Lung (tissue), 12 donors: Measurements from ENCODE around the gene CHRNB4. TPM values are rescaled to one million over a fixed set of nuclear protein-coding genes. Genes with fewer than 3 reads are reported as not detected.

Source experiments
- ATAC-seq: fragments of 200-7000 bp; cut with Tn5 transposase; one replicate; pipeline ENCODE4 v1.9.1; 2020; ENCODE audit warnings: moderate number of reproducible peaks; ENCODE audit not compliant: insufficient read depth, low FRiP score
- DNase-seq, 3 donors: peaks; one replicate each; pipeline ENCODE4 v3.0.0-alpha.2; 2013 to 2017
- H3K27ac ChIP-seq, 2 donors: one replicate each; pipeline ENCODE4 v1.5.1; 2013; ENCODE audit warnings: mild to moderate bottlenecking in 2 of 2, moderate library complexity in 2 of 2, control low read depth in 1 of 2, inconsistent platforms in 1 of 2, low read depth in 1 of 2, low read length in 1 of 2
- H3K27me3 ChIP-seq, 3 donors: one replicate each; pipeline ENCODE4 v1.5.1; 2013; ENCODE audit warnings: low read length in 2 of 3; ENCODE audit not compliant: control insufficient read depth in 3 of 3, insufficient read depth in 3 of 3
- H3K36me3 ChIP-seq, 4 donors: one replicate each; pipeline ENCODE4 v1.5.1; 2013; ENCODE audit warnings: low read length in 4 of 4, mild to moderate bottlenecking in 1 of 4, moderate library complexity in 1 of 4; ENCODE audit not compliant: control insufficient read depth in 4 of 4, insufficient read depth in 4 of 4
- H3K4me1 ChIP-seq, 5 donors: one replicate each; pipeline ENCODE4 v1.5.1; 2013; ENCODE audit warnings: low read length in 5 of 5, mild to moderate bottlenecking in 2 of 5, moderate library complexity in 1 of 5; ENCODE audit not compliant: control insufficient read depth in 5 of 5, insufficient read depth in 5 of 5
- H3K4me3 ChIP-seq: one replicate; pipeline ENCODE4 v1.5.1; 2013; ENCODE audit warnings: mild to moderate bottlenecking, control low read depth, moderate library complexity
- H3K9ac ChIP-seq, 2 donors: one replicate each; pipeline ENCODE4 v1.5.1; 2013; ENCODE audit warnings: low read length in 2 of 2, control low read depth in 1 of 2; ENCODE audit not compliant: insufficient read depth in 1 of 2
- H3K9me3 ChIP-seq, 4 donors: one replicate each; pipeline ENCODE4 v1.5.1; 2013; ENCODE audit warnings: low read length in 3 of 4, mild to moderate bottlenecking in 1 of 4, moderate library complexity in 1 of 4; ENCODE audit not compliant: control insufficient read depth in 4 of 4, insufficient read depth in 3 of 4
- CTCF ChIP-seq: IDR thresholded peaks from 2 replicates; pipeline ENCODE4 v1.5.1; 2012; ENCODE audit warnings: mild to moderate bottlenecking; ENCODE audit errors: control extremely low read depth, extremely low read depth
- WGBS, 2 donors: extraction: QIAGEN DNeasy Blood & Tissue Kit; methylation state at CpG; one replicate each; pipeline ENCODE4 v1.1.7; 2013; 5-methylcytosine and 5-hydroxymethylcytosine counted together
- polyA plus RNA-seq, 2 donors: library from polyadenylated mRNA; stranded (reverse); fragments of 200-250 nt; gene quantifications; one replicate each; pipeline ENCODE4 v1.2.1, GENCODE V29; 2013
- total RNA-seq, 2 donors: library from RNA; depleted of rRNA in 1 of 2; stranded (reverse); fragments of >200 nt in 1 of 2; gene quantifications; one replicate each; pipeline ENCODE4 v1.2.1, GENCODE V29; 2014 to 2021
- donor health status: control.
- donor health status: control.
- donor health status: Bipolar disorder and iron deficiency.
- donor health status: healthy.
- donor health status: DM: yes; HTN: yes; CAD: no.

CHRNB4 gene
- total and polyA plus RNA-seq, 4 donors = 0.05 TPM; not detected in 3

DNA sequence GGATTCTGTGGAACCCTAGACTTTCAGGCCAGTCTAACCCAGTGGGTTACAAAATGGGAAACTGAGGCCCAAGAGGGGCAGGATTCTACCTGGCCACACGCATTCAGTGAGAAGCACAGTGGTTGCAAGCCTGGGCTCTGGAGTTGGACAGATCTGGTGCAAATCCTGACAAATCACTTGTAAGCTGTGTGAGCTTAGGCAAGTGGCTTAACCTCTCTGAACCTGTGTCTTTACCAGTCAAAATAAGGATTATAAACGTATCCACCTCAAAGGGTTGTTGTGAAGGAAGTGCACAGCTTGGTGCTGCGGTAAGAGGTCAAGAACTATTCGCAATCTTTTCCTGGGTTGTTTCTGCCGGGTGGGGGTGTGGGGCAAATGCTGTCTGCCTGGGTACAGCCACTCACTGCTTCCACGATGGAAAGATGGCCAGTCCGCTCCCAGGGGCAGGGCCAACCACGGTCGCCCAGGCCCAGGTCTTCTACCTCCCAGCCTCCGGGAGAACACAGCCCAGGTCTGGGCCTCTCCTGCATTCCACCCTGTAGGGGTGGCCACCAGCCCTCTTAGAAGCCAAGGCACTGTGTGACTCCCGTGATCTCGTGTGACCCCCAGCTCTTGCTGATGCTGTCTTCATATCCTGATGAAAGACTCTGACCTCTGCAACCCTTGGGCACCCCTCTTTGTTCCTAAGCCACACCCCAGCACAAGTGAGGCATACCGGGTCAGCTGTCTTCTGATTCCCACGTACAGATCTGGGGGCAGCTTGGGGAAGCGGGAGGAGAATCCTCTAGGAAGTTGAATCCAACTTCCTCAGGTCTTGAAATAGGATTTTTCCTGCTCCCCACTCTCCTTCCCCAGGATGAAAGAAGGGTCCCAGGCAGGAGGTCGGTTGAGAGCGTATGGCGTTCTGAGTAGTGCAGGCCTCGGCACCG is 21.7 kb downstream of the CHRNB4 start:
- H3K9ac ChIP-seq = no peak overlapping the region
- H3K4me1 ChIP-seq = peaks cover 0 to 7% (median 0%) of the 10 kb centered on the region in 5 donors
- ATAC-seq (no peak), DNase-seq (no peak)
- no peak overlapping the region for H3K4me3 ChIP-seq
- H3K27me3 ChIP-seq = peaks cover 22 to 50% (median 41%) of the 10 kb centered on the region in 3 donors
- no peak for TF ChIP-seq CTCF
- H3K27ac ChIP-seq = no peak overlapping the region
- 50 to 52% methylated on average over 20 of the region's 20 CpGs for WGBS, 2 donors
- H3K9me3 ChIP-seq = no peaks in the 10 kb centered on the region
- H3K36me3 ChIP-seq = no peaks in the 10 kb centered on the region

DNA sequence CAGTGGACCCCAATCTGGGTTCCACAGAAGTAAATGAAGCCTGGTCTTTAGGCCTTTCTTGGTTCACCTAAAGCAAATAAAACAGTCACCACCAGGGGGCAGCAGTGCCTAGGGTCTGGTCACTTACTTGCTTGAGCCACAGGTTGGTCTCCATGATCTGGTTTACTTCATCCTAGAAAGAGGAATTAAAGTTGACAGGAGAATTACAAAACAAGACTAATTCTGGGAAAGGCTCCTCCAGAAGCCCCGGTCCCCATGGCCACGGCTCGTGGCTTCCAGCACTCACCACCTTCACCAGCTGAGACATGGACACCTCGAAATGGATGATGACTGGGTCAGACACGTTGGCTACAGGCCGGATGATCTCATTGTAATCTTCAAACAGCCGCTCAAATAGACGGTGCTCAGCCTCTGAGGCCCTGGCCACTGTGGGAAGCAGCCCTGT is 22.5 kb downstream of the CHRNB4 start:
- H3K36me3 ChIP-seq = no peaks in the 10 kb centered on the region
- H3K9me3 ChIP-seq = no peaks in the 10 kb centered on the region
- H3K27ac ChIP-seq = no peak overlapping the region
- peaks cover 0 to 7% (median 0%) of the 10 kb centered on the region in 5 donors for H3K4me1 ChIP-seq
- DNase-seq (peak; percentile 85 to 88 (median 86)), ATAC-seq (peak; percentile 73)
- H3K4me3 ChIP-seq = no peak overlapping the region
- TF ChIP-seq CTCF = peak; percentile 77
- WGBS, 2 donors = 28% methylated on average over 8 of the region's 8 CpGs
- peaks cover 22 to 46% (median 37%) of the 10 kb centered on the region in 3 donors for H3K27me3 ChIP-seq
- no peak overlapping the region for H3K9ac ChIP-seq

- DNase-seq (no peak), ATAC-seq (no peak)
- Histone ChIP-seq H3K9ac (no peak overlapping the region), H3K27me3 (peaks cover 22 to 41% (median 37%) of the 10 kb centered on the region in 3 donors), H3K4me1 (peaks cover 0 to 7% (median 0%) of the 10 kb centered on the region in 5 donors), H3K9me3 (no peaks in the 10 kb centered on the region), H3K36me3 (no peaks in the 10 kb centered on the region), H3K4me3 (no peak overlapping the region), H3K27ac (no peak overlapping the region)
- 84 to 94% methylated on average over 8 of the region's 8 CpGs for WGBS, 2 donors
- TF ChIP-seq CTCF = no peak
Measured at GRCh38 chr15:78618064-78618463, 22.9 kb downstream of the CHRNB4 start.
